IMR-90 (cell line): ENCODE measurements around the gene PCARE. TPM values are rescaled to one million over a fixed set of nuclear protein-coding genes. Genes with fewer than 3 reads are reported as not detected.
A peak's percentile ranks its signal among the peaks of the same experiment; 100 is the strongest.

Source experiments
- ATAC-seq: fragments of 200-7000 bp; cut with Tn5 transposase; 2 replicates; pipeline ENCODE4 v1.9.1; 2020; ENCODE audit warnings: low read depth, mild to moderate bottlenecking, moderate library complexity
- BruUV-seq: library from RNA; stranded (reverse); fragments of 400-500 nt; replicated peaks from 2 replicates; lab custom pipeline; 2021; lab: Mats Ljungman, UMichigan
- CTCF ChIA-PET: fragments of 300-600 bp; formaldehyde crosslinking; extraction: SDS; loops from one replicate; lab custom pipeline; 2021; ENCODE audit warnings: antibody characterized with exemption; lab: Yijun Ruan, JAX
- POLR2A ChIA-PET: fragments of 300-600 bp; sonication (Branson Sonifier 250); formaldehyde crosslinking; loops from one replicate; lab custom pipeline; 2022; ENCODE audit warnings: antibody characterized with exemption; ENCODE audit not compliant: unreplicated experiment; lab: Charles Lee
- DNase-seq: peaks from one replicate; pipeline ENCODE4 v3.0.0; 2013
- H2AFZ ChIP-seq: replicated peaks from 2 replicates; pipeline ENCODE3; 2013; ENCODE audit warnings: low read length, mild to moderate bottlenecking; ENCODE audit not compliant: poor library complexity
- H2AK5ac ChIP-seq: 2 replicates; pipeline ENCODE4 v1.6.1; 2013; ENCODE audit warnings: low read depth, low read length, inconsistent platforms
- H2AK9ac ChIP-seq: replicated peaks from 2 replicates; pipeline ENCODE3; 2013; ENCODE audit warnings: mild to moderate bottlenecking, low read depth, low read length, moderate library complexity; ENCODE audit not compliant: poor library complexity
- H2BK120ac ChIP-seq: 2 replicates; pipeline ENCODE4 v1.6.1; 2013; ENCODE audit warnings: low read depth, low read length, inconsistent platforms
- H2BK15ac ChIP-seq: 3 replicates; pipeline ENCODE4 v1.6.1; 2013; ENCODE audit warnings: low read depth, low read length, inconsistent platforms
- H2BK20ac ChIP-seq: 2 replicates; pipeline ENCODE4 v1.6.1; 2013; ENCODE audit warnings: low read depth, mild to moderate bottlenecking, inconsistent platforms, low read length, moderate library complexity
- H2BK5ac ChIP-seq: 2 replicates; pipeline ENCODE4 v1.6.1; 2013; ENCODE audit warnings: mild to moderate bottlenecking, low read depth, low read length, inconsistent platforms; ENCODE audit not compliant: poor library complexity, severe bottlenecking
- H3K14ac ChIP-seq: replicated peaks from 2 replicates; pipeline ENCODE4 v1.6.1; 2013; ENCODE audit warnings: low read depth, low read length, inconsistent platforms
- H3K18ac ChIP-seq: 2 replicates; pipeline ENCODE4 v1.6.1; 2013; ENCODE audit warnings: low read depth, low read length, control low read depth
- H3K23ac ChIP-seq: 2 replicates; pipeline ENCODE4 v1.6.1; 2013; ENCODE audit warnings: low read depth, low read length, inconsistent platforms
- H3K27ac ChIP-seq: 2 replicates; pipeline ENCODE4 v1.5.1; 2013; ENCODE audit warnings: mild to moderate bottlenecking, control low read depth, low read length; ENCODE audit not compliant: insufficient read depth
- H3K27me3 ChIP-seq: 2 replicates; pipeline ENCODE4 v1.6.1; 2013; ENCODE audit warnings: low read length; ENCODE audit not compliant: control insufficient read depth, insufficient read depth
- H3K36me3 ChIP-seq: 2 replicates; pipeline ENCODE4 v1.6.1; 2013; ENCODE audit warnings: low read length, mixed read lengths; ENCODE audit not compliant: control insufficient read depth, insufficient read depth
- H3K4ac ChIP-seq: 2 replicates; pipeline ENCODE4 v1.6.1; 2013; ENCODE audit warnings: low read depth, low read length, inconsistent platforms
- H3K4me1 ChIP-seq: 2 replicates; pipeline ENCODE4 v1.6.1; 2013; ENCODE audit warnings: low read length, mixed read lengths; ENCODE audit not compliant: control insufficient read depth, insufficient read depth
- H3K4me2 ChIP-seq: 2 replicates; pipeline ENCODE4 v1.6.1; 2013; ENCODE audit warnings: low read depth, mild to moderate bottlenecking, control low read depth, low read length, moderate library complexity
- H3K4me3 ChIP-seq: 2 replicates; pipeline ENCODE4 v1.5.1; 2013; ENCODE audit warnings: low read depth, mild to moderate bottlenecking, control low read depth, low read length, moderate library complexity; ENCODE audit not compliant: insufficient read depth
- H3K56ac ChIP-seq: 2 replicates; pipeline ENCODE4 v1.6.1; 2013; ENCODE audit warnings: low read length, inconsistent platforms; ENCODE audit not compliant: insufficient read depth; ENCODE audit errors: extremely low read depth
- H3K79me1 ChIP-seq, 2 experiments: 2 replicates each; pipeline ENCODE4 v1.6.1; 2013; ENCODE audit warnings: low read length in 2 of 2, inconsistent platforms in 1 of 2, low read depth in 1 of 2
- H3K9ac ChIP-seq: 2 replicates; pipeline ENCODE4 v1.6.1; 2013; ENCODE audit warnings: low read depth, low read length, control low read depth
- H3K9me1 ChIP-seq: 2 replicates; pipeline ENCODE4 v1.6.1; 2013; ENCODE audit warnings: low read length, inconsistent platforms; ENCODE audit not compliant: insufficient read depth
- H3K9me3 ChIP-seq: 2 replicates; pipeline ENCODE4 v1.6.1; 2013; ENCODE audit warnings: low read length; ENCODE audit not compliant: control insufficient read depth, insufficient read depth
- H4K20me1 ChIP-seq: 2 replicates; pipeline ENCODE4 v1.6.1; 2013; ENCODE audit warnings: low read length, inconsistent platforms; ENCODE audit not compliant: insufficient read depth
- H4K5ac ChIP-seq: 2 replicates; pipeline ENCODE4 v1.6.1; 2013; ENCODE audit warnings: mild to moderate bottlenecking, low read depth, low read length, control low read depth
- H4K8ac ChIP-seq, 2 experiments: 2 replicates each; pipeline ENCODE4 v1.6.1; 2013; ENCODE audit warnings: low read depth in 2 of 2, low read length in 2 of 2, control low read depth in 1 of 2, inconsistent platforms in 1 of 2
- H4K91ac ChIP-seq: 2 replicates; pipeline ENCODE4 v1.6.1; 2013; ENCODE audit warnings: low read depth, low read length, inconsistent platforms; ENCODE audit not compliant: insufficient read depth
- CEBPB ChIP-seq: IDR thresholded peaks from 2 replicates; pipeline ENCODE4 v1.6.1; 2012; ENCODE audit warnings: low read depth, low read length, improper control_type of control experiment
- FOS ChIP-seq: fragments of 150-350 bp; IDR thresholded peaks from 2 replicates; pipeline ENCODE4 v1.6.1; 2016; ENCODE audit warnings: low read depth, low read length
- RCOR1 ChIP-seq: IDR thresholded peaks from 2 replicates; pipeline ENCODE4 v1.6.1; 2012; ENCODE audit warnings: mild to moderate bottlenecking, low read length, improper control_type of control experiment; ENCODE audit not compliant: insufficient replicate concordance
- WGBS, 2 experiments: methylation state at CpG; one replicate each; pipeline versions ENCODE4 v1.1.5 to v1.1.7; 2013; ENCODE audit warnings: missing lambda C conversion rate in 2 of 2; ENCODE audit not compliant: insufficient read length in 1 of 2; ENCODE audit errors: extremely low coverage in 2 of 2; 5-methylcytosine and 5-hydroxymethylcytosine counted together
- dilution Hi-C: fragments of 300-500 bp; cut with HindIII; formaldehyde crosslinking; loops from one replicate; pipeline ENCODE4 v1.14.3; 2018; ENCODE audit warnings: low sequenced_read_pairs; ENCODE audit not compliant: unreplicated experiment
- in situ Hi-C: fragments of 300-500 bp; cut with MboI; formaldehyde crosslinking; loops from 3 replicates; pipeline ENCODE4 v1.14.3; 2019; ENCODE audit warnings: low sequenced_read_pairs, inconsistent platforms, mixed read lengths
- intact Hi-C: fragments of 100-400 bp; cut with micrococcal nuclease; formaldehyde crosslinking; loops from 2 replicates; pipeline ENCODE4 v1.10.0; 2022
- polyA plus RNA-seq, 3 experiments: library from polyadenylated mRNA; depleted of rRNA; stranded (reverse); fragments of >200 nt; gene quantifications; 2 replicates each; pipeline ENCODE4 v1.2.3, GENCODE V29; 2012; ENCODE audit warnings: low replicate concordance in 1 of 3
- total RNA-seq: library from RNA; depleted of rRNA; stranded (reverse); fragments of >200 nt; gene quantifications from 2 replicates; pipeline ENCODE4 v1.2.3, GENCODE V29; 2012
- TF ChIP-seq, protein P1 (sequence below): conservative IDR thresholded peaks from 2 replicates; pipeline ENCODE4 v1.5.1; 2012; ENCODE audit warnings: mild to moderate bottlenecking, low read depth, low read length, improper control_type of control experiment

Gene PCARE
- total and polyA plus RNA-seq, 2 of the 4 experiments (the other 2 are of a cell fraction), result not detected

DNA sequence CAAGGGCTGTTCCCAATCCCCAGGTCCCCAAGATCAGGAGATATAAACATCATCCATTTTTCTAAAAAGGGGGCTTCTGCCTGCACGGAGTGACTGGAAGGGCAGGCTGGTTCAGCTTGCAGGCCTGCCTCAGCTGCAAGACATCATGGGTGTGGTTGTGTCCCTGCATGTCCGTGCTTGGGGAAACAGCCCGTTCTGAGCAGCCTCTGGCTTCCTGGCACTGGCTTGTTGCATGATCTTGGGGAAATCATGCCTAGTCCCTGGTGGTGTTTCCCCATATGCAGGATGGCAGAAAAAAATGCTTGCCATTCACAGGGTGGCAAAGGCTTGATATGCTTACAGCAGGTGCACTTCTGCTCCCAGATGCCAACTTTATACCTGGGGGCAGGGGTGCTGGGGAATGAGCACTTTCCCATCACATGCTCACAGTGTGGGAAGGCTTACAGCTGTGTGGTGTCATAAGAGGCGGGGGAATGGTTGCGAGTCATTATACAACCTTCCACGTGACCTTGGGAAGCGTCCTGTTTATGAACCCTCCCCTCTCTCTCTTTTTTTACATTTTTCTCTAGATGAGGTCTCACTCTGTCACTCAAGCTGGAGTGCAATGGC is 7.2 kb downstream of the PCARE start (continued):
- TF ChIP-seq, protein P1, sequence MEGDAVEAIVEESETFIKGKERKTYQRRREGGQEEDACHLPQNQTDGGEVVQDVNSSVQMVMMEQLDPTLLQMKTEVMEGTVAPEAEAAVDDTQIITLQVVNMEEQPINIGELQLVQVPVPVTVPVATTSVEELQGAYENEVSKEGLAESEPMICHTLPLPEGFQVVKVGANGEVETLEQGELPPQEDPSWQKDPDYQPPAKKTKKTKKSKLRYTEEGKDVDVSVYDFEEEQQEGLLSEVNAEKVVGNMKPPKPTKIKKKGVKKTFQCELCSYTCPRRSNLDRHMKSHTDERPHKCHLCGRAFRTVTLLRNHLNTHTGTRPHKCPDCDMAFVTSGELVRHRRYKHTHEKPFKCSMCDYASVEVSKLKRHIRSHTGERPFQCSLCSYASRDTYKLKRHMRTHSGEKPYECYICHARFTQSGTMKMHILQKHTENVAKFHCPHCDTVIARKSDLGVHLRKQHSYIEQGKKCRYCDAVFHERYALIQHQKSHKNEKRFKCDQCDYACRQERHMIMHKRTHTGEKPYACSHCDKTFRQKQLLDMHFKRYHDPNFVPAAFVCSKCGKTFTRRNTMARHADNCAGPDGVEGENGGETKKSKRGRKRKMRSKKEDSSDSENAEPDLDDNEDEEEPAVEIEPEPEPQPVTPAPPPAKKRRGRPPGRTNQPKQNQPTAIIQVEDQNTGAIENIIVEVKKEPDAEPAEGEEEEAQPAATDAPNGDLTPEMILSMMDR, result no peak
- no peak for TF ChIP-seq RCOR1

- TF ChIP-seq CEBPB (peak; percentile 97), FOS (no peak)
- H3K4me3 ChIP-seq, result no peak overlapping the region
- no peaks in the 10 kb centered on the region for H3K9me1 ChIP-seq
- ATAC-seq (peak; percentile 52), DNase-seq (peak; percentile 68)
- dilution Hi-C loops (no loop called here), in situ Hi-C loops (no loop called here), intact Hi-C loops (no loop called here)
- no peak overlapping the region for H3K18ac ChIP-seq
- CTCF ChIA-PET, result interaction anchor here (0.8 kb wide), 1 partner anchor 11 kb away, joined by 4 read pairs; no protein-coding TSS in a partner anchor
- no peaks in the 10 kb centered on the region for H3K79me1 ChIP-seq
- peaks cover 7% of the 10 kb centered on the region; the same call in 1 of the 2 replicates for H3K4me1 ChIP-seq
- peak overlapping the region; percentile 44 for H2AFZ ChIP-seq
- POLR2A ChIA-PET, result no interaction called here
- H3K4me2 ChIP-seq, result no peak overlapping the region
- no peak overlapping the region for H4K8ac ChIP-seq
- no peaks in the 10 kb centered on the region; the same call in 1 of the 2 replicates for H3K27me3 ChIP-seq
- H2BK20ac ChIP-seq, result no peak overlapping the region
- WGBS, 2 experiments, result 76% methylated on average over 3 of the region's 8 CpGs; no CpG with 5 or more reads in 1 of the 2 experiments
- no peak overlapping the region for H2BK15ac ChIP-seq
- no peak overlapping the region for H3K27ac ChIP-seq
- no peak overlapping the region for H3K9ac ChIP-seq
- no TSS peak for BruUV-seq
- H4K5ac ChIP-seq, result no peak overlapping the region
- H4K91ac ChIP-seq, result no peak overlapping the region
- no peak overlapping the region for H3K14ac ChIP-seq
- no peak overlapping the region for H2BK120ac ChIP-seq
- H2AK5ac ChIP-seq, result no peak overlapping the region
- no peak overlapping the region for H2AK9ac ChIP-seq
- H3K23ac ChIP-seq, result no peak overlapping the region
- H3K56ac ChIP-seq, result no peak overlapping the region
- no peak overlapping the region for H2BK5ac ChIP-seq
- H3K36me3 ChIP-seq, result no peaks in the 10 kb centered on the region
- H4K20me1 ChIP-seq, result no peaks in the 10 kb centered on the region
- no peak overlapping the region for H3K4ac ChIP-seq
- H3K9me3 ChIP-seq, result no peaks in the 10 kb centered on the region
Measured at GRCh38 chr2:29066271-29066860, 8.0 kb downstream of the PCARE start.
